ENCODE results near the gene TGFBR2. TPM values are rescaled to one million over a fixed set of nuclear protein-coding genes. Genes with fewer than 3 reads are reported as not detected.
"Not testable (repeated sequence)": the region's sequence is repeated elsewhere in the genome, so short reads cannot be mapped to it uniquely, and the experiment has no call there.

The TGFBR2 gene
- total RNA-seq, 2 donors from 2014 or later = 91.8 to 143 TPM

- ATAC-seq = no peak
- H3K27ac ChIP-seq = no peak overlapping the region
- no peaks in the 10 kb centered on the region for H3K4me1 ChIP-seq
Observed at GRCh38 chr3:30666572-30667279, 60.3 kb downstream of the TGFBR2 start.

GRCh38 chr3:30667280-30667651 is 60.9 kb downstream of the TGFBR2 start:
- no peaks in the 10 kb centered on the region for H3K4me1 ChIP-seq
- H3K27me3 ChIP-seq = no peaks in the 10 kb centered on the region
- H3K36me3 ChIP-seq (replicated peaks in 1 of 2; ENCODE audit: insufficient read depth in 1 of 2, low read depth in 2 of 2) = peaks cover 0 to 12% of the 10 kb centered on the region in 2 donors
- intact Hi-C loops (cut with DNase I) = no loop called here
- ATAC-seq = no peak
- TF ChIP-seq CTCF (IDR thresholded peaks at IDR 0.05) = no peak
- no peak for TF ChIP-seq POLR2A (IDR thresholded peaks at IDR 0.05)
- no peak overlapping the region for H3K4me3 ChIP-seq
- no peak for DNase-seq
- H3K27ac ChIP-seq = no peak overlapping the region
- WGBS, 2 donors = 70 to 75% methylated on average over 1 of the region's 1 CpG
- H3K9me3 ChIP-seq = no peaks in the 10 kb centered on the region

More at GRCh38 chr3:30666572-30667279, 60.3 kb downstream of the TGFBR2 start:
- peaks cover 0 to 11% of the 10 kb centered on the region in 2 donors for H3K36me3 ChIP-seq (replicated peaks in 1 of 2; ENCODE audit: insufficient read depth in 1 of 2, low read depth in 2 of 2)
- 75 to 91% methylated on average over 7 of the region's 7 CpGs for WGBS, 2 donors
- H3K27me3 ChIP-seq = no peaks in the 10 kb centered on the region
- no peak for DNase-seq
- no peak for TF ChIP-seq POLR2A (IDR thresholded peaks at IDR 0.05)
- no peak for TF ChIP-seq CTCF (IDR thresholded peaks at IDR 0.05)
- H3K9me3 ChIP-seq = no peaks in the 10 kb centered on the region
- H3K4me3 ChIP-seq = no peak overlapping the region
- intact Hi-C loops (cut with DNase I) = no loop called here

GRCh38 chr3:30668051-30668609 is 61.7 kb downstream of the TGFBR2 start:
- intact Hi-C loops (cut with DNase I) = no loop called here
- DNase-seq = no peak
- Histone ChIP-seq H3K4me3 (no peak overlapping the region), H3K36me3 (replicated peaks in 1 of 2; ENCODE audit: insufficient read depth in 1 of 2, low read depth in 2 of 2) (peaks cover 0 to 16% of the 10 kb centered on the region in 2 donors), H3K27ac (no peak overlapping the region), H3K9me3 (no peaks in the 10 kb centered on the region), H3K27me3 (no peaks in the 10 kb centered on the region), H3K4me1 (no peaks in the 10 kb centered on the region)
- TF ChIP-seq CTCF (IDR thresholded peaks at IDR 0.05) (no peak), POLR2A (IDR thresholded peaks at IDR 0.05) (no peak)
- 81 to 82% methylated on average over 5 of the region's 5 CpGs for WGBS, 2 donors
- ATAC-seq = no peak

- H3K27me3 ChIP-seq; H3K27ac ChIP-seq; H3K4me1 ChIP-seq; H3K4me3 ChIP-seq; intact Hi-C loops (cut with DNase I); ATAC-seq; H3K9me3 ChIP-seq; DNase-seq: not testable (repeated sequence)
- H3K36me3 ChIP-seq (replicated peaks in 1 of 2; ENCODE audit: insufficient read depth in 1 of 2, low read depth in 2 of 2) = peaks cover 3 to 18% of the 10 kb centered on the region in 2 donors
- WGBS, 2 donors = 96 to 98% methylated on average over 7 of the region's 7 CpGs
Observed at GRCh38 chr3:30669360-30669934, 63.0 kb downstream of the TGFBR2 start.

GRCh38 chr3:30670292-30670691 is 63.9 kb downstream of the TGFBR2 start:
- Histone ChIP-seq H3K9me3 (no peaks in the 10 kb centered on the region), H3K36me3 (replicated peaks in 1 of 2; ENCODE audit: insufficient read depth in 1 of 2, low read depth in 2 of 2) (peaks cover 3 to 23% of the 10 kb centered on the region in 2 donors), H3K27me3 (no peaks in the 10 kb centered on the region), H3K4me1 (no peaks in the 10 kb centered on the region), H3K27ac (no peak overlapping the region), H3K4me3 (no peak overlapping the region)
- intact Hi-C loops (cut with DNase I) = no loop called here
- no peak for TF ChIP-seq POLR2A (IDR thresholded peaks at IDR 0.05)
- TF ChIP-seq CTCF (IDR thresholded peaks at IDR 0.05) = no peak
- DNase-seq = no peak
- ATAC-seq = no peak
